COR-L47 (cell line): ENCODE measurements around the gene MPPE1.
A peak's percentile ranks its signal among the peaks of the same experiment; 100 is the strongest.
"Not testable (repeated sequence)": the region's sequence is repeated elsewhere in the genome, so short reads cannot be mapped to it uniquely, and the experiment has no call there.

Source experiments
- DNase-seq: peaks from one replicate; lab custom pipeline; 2025; lab: John Stamatoyannopoulos, UW

Gene MPPE1

DNA sequence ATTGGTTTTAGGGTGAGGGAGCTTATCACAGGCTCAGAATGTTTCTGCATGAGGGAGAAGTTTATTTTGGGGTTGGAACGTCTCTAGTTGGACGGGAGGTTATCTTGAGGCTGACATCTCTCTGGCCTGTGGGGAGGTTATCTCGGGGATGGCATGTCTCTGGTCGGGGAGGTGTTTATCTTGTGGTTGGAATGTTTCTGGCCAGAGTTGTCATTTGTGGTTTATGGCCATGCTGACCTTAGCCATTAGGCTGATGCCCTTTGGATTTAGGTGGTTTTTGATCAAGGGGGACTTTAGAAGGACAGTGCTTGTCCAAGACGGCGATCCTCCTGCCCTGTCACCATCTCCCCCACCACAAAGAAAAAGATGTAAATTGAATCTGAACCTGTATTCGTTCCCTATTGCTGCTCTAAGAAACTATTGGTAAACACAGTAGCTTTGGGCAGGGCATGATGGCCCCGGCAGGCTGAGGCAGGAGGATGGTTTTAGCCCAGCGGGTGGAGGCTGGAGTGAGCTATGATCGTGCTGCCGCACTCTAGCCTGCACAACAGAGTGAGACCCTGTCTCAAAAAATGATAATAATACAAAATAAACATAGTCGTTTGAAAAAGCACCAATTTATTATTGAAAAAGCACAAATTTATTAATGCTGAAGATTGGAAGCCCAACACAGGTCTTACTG, 17.8 kb upstream of the MPPE1 start:
- DNase-seq, result no peak

GRCh38 chr18:11923450-11923849, 15.3 kb upstream of the MPPE1 start:
- DNase-seq, result no peak

GRCh38 chr18:11919522-11919921, 11.4 kb upstream of the MPPE1 start:
- DNase-seq, result not testable (repeated sequence)

DNA sequence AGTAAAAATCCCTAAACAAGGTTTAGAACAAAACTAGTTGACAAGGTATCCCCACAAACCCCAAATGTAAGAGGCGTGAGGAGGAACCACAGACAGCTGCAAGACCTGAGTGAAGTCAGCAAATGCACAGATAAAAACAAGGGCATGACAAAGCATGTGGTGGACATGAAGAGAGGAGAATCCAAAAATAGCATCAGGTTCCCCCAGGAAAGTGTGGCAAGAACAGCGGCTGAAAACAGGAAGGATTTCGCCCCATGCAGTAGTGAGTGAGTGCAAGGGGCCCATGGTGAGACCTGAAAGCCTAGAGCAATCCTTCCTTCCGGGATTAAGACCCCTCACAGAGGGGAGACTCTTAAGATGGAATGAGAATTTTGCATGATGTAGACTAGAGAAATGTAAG, 8.8 kb upstream of the MPPE1 start:
- DNase-seq, result not testable (repeated sequence)

- no peak for DNase-seq
Measured at GRCh38 chr18:11909591-11910026, 1.5 kb upstream of the MPPE1 start.

DNA sequence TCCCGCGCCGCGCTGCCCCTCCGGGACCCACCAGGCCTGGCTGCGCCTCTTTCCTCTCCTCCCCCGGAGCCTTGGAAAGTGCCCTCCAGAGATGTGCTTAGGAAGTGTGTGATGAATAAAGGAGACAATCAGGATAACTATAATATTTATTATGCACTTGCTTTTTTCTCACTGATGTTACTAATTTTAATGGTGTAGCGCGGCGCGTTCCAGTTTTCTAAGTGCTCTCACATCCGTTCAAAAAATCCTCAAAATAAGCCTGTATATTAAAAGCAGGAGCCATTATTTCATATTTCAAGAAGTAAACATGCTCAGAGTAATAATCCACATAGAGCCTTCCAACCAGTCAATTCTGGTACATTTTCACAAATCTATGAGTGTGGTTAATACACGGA, 941 bp upstream of the MPPE1 start:
- no peak for DNase-seq

GRCh38 chr18:11906926-11907874, 917 bp downstream of the MPPE1 start:
- DNase-seq, result no peak

DNA sequence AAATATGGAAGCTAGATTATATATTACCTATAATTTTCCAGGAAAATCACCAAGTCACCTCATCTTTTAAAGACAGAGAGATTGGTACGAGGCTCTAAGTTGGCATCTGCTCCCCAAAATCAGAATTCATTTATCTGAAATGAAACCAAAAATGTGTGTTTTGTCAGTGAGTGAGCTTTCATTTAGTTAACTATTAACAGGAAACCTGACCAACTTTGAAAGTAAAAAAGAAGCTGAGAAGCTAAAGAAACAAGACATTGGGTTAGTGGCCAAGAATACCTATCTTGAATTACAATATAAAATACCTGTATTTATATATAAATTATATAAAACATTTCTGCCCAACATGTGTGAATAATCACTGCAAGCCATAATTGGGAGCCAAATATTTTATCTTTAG, 1.9 kb downstream of the MPPE1 start:
- no peak for DNase-seq

GRCh38 chr18:11905613-11906012, 2.5 kb downstream of the MPPE1 start:
- no peak for DNase-seq

DNA sequence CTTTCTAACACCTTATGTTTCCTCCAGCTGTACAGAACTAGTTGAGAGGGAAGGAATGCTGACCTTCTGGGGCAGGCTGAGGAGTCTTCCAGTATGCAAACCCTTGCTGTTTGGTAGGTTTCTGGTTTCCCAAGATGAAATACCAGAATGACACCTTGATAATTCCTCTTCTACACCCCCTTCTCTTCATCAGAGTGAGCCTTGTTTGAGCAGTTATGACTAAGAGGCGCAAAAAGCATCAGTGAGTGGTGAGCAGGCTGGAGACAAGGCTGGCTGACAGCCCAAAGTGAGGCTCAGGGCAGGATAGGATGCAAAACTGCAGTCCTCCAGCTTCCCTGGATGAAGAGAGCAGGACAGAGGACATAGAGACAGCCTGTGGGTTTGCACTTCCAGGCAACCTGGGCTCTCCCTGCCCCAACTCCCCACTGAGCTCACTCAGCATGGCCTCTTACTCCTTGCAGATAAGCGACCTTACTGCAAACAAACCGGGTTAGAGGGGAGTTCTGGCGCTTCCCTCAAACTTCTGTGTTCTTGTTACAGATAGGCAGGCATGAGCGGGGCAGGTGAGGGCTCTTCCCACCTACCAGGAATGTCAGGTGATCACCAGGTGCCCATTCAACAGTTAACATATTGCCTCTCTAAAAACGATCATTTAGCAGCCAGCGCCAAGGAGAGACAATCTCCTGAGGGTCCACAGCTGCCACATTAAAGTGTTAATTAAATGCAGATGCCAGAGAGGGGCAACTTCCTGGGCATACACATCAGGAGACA, 5.4 kb downstream of the MPPE1 start:
- DNase-seq, result peak; percentile 15

DNA sequence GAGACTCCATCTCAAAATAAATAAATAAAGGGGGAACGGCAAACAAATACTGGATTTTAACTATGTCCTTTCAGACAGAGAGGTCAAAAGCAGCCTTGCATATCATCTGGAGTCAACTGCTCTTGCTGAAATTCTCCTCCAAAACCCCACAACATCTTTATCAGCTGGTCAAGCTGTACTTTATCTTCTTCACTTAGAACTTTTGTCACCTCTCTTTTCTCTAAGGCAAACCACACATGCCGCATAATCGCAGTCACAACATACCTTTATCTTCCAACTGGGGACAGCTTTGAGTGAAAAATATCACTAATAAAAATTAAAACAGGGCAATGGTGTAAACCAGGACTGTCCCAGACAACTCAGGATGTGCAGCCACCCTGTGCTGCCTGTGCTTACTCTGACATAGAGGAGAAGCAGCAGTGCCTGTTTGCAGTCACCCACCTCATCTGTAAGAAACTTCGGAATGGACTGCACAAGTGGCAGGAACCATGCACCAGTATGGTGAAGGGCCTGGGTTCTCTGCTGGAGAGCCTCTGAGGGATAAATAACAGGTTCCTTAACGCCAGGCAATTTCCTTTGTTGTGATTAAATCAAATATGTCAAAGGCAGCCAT, 6.2 kb downstream of the MPPE1 start:
- no peak for DNase-seq

GRCh38 chr18:11899063-11899462, 9.1 kb downstream of the MPPE1 start:
- no peak for DNase-seq

DNA sequence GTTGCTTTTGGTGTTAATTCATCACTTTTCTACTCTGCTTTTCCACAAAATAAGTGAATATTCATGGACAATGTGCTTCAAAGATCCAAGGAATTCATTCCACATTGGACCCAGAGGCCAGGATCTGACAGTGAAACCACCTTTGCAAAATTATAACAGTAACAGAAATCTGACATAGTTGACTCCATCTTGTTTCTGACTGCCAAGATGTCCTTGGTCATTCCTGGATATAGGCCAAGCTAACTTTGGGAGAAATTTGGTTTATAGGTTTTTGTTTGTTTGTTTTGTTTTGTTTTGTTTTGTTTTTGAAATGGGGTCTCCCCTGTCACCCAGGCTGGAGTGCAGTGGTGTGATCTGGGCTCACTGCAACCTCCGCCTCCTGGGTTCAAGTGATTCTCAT, 10.3 kb downstream of the MPPE1 start:
- DNase-seq, result no peak

- DNase-seq, result not testable (repeated sequence)
Measured at GRCh38 chr18:11892438-11892837, 15.7 kb downstream of the MPPE1 start.

GRCh38 chr18:11891737-11892136, 16.4 kb downstream of the MPPE1 start:
- DNase-seq, result no peak

DNA sequence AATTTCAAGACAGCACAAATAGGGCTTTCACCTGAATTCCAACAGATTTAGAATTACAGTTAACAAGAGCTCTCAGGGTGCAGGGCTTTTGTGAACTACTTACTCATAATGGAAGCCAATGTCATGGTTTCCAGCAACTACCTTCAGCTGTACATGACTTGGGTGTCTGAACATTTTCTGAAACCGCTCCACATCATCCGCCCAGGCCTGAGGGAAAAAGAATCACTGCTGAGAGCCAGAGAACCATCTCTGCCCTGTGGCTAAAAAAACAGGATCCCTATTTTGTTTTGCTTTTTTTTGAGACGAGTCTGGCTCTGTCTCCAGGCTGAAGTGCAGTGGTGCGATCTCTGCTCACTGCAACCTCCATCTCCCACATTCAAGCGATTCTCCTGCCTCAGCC, 18.8 kb downstream of the MPPE1 start:
- no peak for DNase-seq

- DNase-seq, result no peak
Measured at GRCh38 chr18:11888726-11889125, 19.4 kb downstream of the MPPE1 start.

GRCh38 chr18:11887328-11888128, 20.6 kb downstream of the MPPE1 start:
- DNase-seq, result no peak

DNA sequence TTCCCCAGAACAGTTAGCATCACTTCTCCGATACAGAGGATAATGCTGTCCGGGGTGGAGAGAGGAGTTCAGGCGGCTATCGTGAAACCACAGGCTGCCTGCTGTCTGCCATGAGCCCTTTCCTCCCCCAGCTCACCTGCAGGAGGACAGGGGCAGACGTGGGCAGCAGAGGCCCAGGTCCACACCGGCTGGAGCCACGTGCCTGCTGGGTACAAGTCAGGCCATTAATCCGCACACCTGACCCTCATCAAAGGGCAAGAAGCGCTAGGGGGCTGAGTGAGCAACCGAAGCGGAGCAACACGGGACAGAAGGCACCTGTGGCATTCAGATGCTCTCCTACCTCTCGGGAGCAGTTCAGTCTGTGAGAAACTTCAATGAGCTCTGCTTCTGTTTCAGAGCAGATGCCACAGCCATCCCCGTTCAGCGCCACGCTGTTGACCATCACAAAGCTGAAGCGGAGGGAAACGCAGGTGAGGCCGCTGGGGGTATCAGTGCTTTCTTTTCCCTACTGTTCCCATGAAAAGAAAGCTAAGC, 21.5 kb downstream of the MPPE1 start:
- DNase-seq, result no peak

DNA sequence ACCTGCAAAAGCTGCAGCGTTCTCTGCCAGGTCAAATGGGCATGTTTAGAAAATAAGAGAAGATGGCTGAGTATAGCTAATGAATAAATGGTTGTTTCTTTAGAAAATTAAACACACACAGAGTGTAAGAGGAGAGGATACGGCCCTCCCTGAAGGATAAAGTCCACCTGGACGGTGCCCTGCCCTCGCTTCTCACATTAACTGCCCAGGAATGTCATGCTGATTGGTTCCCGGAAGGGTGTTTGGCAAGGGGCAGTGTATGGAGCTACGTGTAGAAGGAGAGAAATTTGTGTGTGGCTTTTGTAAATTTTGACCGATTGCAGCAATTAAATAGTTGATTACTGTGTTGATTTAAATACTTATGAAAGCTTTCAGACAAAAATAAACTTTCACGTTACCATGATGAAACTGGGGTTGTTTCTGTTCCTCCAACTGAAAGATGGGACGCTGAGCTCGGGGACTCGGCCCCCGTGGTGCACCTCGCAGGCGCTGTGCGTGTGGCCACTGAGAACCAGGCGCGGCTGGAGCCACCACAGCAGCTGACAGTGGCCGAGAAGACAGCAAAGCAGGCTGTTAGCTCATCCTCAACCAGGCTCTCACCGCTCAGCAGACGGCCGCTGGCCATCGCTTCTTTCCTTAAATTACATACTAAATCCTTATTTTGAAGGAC, 22.7 kb downstream of the MPPE1 start:
- DNase-seq, result no peak
